GM21786 (cell line): Measurements from ENCODE around the gene TTC39C.
"Not testable (repeated sequence)": the region's sequence is repeated elsewhere in the genome, so short reads cannot be mapped to it uniquely, and the experiment has no call there.

ENCODE experiments used
- ATAC-seq: cut with Tn5 transposase; IDR thresholded peaks from one replicate; pipeline ENCODE4 v1.9.1; 2021; ENCODE audit not compliant: unreplicated experiment

TTC39C gene

DNA sequence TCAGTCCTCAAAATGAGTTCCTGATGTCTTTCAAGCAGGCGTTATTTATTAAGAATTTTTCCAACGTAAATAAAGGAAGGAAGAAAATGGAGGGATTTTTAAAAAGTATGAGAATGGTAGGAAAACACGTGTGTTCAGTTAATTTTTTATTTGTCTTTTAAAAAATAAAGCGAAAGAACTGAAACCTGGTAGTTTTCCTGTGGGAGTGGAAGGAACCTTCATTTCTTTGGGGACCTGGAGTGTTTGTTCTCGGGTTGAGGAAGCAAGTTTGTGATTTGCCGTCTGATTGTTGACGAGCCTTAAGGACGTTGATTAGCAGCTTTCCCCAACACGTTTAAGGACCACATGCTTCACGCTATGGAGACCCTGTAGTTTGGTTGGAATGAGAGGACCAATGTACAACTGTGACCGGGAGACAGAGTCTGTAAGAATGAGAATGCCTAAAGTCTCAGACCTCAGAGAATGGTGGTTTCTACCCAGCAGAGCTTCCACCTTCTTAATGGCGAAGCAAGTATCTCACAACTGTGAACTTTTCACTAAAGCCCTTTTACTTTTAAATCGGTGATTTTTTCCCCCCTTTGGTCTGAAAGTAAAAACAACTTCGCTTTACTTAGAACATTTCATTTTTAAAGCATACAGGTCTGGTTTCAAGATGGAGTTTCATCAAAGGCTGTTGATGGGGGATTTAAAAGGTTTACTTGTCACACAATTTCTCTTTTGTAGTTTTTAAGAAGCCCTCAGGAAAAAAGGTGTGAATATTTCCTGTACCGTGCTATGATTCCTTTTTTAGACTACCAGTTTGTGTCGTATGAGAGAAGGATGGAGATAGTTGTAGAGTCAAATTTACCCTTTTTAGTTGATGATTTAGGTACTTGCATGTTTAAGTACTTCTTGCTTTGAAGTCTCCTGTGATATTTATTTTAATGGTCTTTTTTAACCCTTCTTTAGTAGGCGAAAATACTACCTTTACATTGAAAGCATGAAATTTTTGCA is 1.4 kb downstream of the TTC39C start:
- no peak for ATAC-seq

- ATAC-seq = no peak
Measured at GRCh38 chr18:24016643-24017042, 2.1 kb downstream of the TTC39C start.

GRCh38 chr18:24018299-24018886 is 3.8 kb downstream of the TTC39C start:
- ATAC-seq = no peak

DNA sequence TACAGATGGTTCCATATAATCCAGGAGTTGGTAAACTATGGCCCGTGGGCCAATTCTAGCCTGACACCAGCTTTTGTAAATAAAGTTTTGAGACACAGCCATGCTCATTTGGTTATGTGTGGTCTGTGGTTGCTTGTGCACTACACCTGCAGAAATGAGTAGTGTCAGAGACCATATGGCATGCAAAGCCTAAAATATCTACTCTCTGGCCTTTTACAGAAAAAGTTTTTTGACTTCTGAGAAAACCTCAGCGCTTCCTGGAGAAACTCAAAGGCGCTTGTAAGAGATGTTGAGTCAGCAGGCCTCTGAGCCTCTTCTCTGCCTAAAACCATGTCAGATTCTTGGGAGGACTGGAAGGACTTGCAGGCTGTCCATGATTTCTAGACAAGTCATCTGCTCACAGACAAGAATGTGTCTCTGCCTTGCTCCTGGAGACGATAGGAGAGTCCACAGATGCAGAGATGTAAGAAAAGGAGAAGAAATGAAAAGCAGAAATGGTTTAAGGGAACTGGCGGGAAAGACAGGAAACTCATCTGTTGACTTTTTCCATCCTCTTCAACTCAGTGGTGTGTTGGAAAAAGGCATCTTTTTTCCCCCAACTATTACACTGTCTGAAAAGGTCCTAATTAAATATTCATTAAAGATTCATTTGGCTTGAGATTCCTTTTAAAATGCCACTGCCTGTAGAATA is 5.2 kb downstream of the TTC39C start:
- peak; percentile 85 for ATAC-seq

- no peak for ATAC-seq
Measured at GRCh38 chr18:24021505-24021904, 7.0 kb downstream of the TTC39C start.

- no peak for ATAC-seq
Measured at GRCh38 chr18:24022161-24022560, 7.6 kb downstream of the TTC39C start.

DNA sequence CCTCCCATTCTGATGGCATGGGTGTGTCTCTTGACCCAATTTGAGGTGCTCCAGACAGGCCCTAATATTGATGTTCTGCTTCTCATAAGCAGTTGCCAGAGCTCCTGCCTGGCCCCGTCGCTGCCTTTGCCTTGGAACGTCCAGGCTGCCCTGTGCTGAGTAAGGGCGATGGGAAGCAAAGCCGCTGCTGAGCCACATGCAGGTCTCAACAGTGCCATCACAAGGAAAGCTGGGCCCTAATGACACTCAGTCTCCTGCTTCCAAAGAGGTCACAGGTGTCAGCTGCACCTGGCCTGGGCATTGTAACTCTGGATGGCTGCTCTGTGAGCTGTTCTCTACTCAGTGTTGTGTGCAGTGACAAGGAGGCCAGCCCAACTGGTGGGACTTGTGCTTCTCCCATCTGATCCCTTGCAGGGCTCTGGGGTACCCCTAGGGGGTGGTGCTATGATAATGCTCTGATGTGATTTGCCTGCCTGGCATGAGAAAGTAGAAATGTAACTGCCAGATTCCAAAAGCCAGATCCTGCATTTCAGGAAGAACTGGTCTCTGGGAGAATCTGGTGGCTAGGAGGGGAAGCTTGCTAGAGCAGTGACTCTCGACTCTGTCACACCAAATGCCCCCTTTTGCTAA is 8.7 kb downstream of the TTC39C start:
- no peak for ATAC-seq

DNA sequence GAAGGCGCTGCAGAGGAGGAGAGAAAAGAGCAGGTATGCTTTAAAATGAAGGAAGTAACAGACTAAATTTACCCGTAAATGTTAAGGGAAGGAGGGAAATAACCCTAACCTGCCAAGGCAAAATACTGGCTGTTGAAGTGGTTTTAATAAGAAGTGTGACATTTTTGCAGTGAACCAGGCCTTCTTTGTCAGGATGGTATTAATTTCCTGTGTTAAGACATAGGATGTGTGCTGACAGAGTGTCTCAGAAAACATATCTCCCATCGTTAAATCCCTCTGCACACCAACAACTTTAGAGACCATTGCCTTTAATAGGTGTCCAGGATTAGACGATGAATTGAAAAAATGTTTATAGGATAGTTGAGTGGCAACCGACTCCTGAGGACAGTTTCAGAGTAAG is 9.9 kb downstream of the TTC39C start:
- ATAC-seq = no peak

DNA sequence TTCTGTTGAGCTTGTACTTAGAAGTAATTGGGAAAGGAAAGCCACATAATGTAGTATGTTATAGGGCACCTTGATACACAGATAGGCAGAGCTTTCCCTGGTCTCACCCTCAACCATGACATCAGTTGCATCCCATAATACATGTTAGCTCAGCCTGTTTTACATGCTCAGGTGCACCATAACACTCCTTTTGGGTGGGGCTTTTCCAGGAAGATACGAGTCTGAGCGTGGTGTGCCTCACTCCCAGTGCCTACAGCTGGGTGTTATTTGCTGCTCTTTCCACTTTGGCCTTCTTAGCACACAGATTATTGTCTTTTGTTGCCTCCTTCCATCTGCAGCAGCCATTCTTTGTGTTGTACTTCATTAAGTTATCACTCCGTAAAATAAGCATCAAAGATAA is 11.9 kb downstream of the TTC39C start:
- ATAC-seq = no peak

DNA sequence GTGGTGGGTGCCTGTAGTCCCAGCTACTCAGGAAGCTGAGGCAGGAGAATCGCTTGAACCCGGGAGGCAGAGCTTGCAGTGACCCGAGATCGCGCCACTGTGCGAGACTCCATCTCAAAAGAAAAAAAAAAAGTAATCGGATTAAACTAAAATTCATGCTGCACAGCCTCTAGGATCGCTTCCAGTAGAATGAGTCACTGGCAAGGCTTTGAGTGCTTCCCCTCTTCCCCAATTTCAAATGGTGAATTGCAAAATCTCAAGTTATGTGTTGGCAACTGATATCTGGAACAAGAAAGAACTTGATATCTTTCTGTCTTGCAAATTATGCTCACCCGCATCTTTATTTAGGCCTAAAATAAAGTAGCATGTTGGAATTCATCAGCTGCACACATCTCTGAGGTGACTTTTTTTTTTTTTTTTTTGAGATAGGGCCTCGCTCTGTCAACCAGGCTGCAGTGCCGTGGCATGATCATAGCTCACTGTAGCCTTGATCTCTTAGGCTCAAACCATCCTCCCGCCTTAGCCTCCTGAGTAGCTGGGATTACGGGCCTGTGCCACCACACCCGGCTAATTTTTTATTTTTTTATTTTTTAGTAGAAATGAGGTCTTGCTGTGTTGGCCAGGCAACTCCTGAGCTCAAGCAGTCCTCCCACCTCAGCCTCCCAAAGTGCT is 12.7 kb downstream of the TTC39C start:
- no peak for ATAC-seq

GRCh38 chr18:24028946-24029345 is 14.4 kb downstream of the TTC39C start:
- ATAC-seq = not testable (repeated sequence)

- ATAC-seq = no peak
Measured at GRCh38 chr18:24031318-24031717, 16.8 kb downstream of the TTC39C start.

DNA sequence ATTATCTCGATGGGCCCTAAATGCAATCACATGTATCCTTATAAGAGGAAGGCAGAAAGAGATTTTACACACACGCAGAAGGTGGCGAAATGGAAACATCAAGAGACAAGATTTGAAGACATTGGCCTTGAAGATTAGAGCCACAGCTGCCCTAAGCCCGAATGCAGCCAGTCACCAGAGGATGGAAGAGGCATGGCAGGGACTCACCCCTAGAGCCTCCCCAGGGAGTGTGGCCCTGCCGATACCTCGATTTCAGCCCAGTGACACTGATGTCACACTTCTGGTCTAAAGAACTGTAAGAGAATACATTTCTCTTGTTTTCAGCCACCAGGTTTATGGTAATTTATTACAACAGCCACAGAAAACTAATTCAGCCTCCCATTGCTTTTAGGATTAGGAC is 17.4 kb downstream of the TTC39C start:
- peak; percentile 95 for ATAC-seq

DNA sequence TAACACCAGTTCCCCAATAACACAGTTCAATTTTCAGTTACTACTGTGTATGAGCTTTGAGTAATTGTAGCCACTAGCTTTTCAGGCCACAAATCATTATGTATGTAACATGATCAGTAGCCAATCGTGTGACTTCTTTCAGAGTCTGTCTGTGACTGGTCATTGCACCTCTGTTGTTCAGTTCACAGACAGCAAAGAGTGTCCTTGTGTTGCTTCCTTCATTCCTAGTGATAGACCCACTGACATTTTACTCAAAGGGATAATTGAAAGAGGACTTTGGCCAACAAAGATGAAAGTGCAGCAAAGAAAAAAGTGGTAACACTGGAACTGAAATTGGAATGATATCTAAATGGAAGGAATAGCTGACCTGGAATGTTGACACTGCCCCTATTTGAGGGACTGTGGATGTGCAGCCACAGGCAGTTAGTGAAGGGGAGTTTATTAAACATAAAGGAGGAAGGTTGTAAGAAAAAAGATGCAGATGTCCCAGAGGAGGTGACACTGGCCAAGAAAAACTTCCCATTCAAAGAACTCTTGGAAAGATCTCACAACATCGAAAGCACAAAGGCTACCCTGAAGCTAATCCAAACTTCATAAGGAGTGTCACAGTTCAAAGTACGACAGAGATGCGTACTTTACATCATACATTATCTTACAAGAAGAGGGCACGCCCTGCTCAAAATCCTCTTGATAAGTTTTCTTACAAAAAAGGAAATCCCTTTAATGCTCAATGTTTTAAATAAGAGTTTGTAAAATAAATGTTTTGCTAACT is 19.3 kb downstream of the TTC39C start:
- no peak for ATAC-seq

- no peak for ATAC-seq
Measured at GRCh38 chr18:24035316-24035715, 20.8 kb downstream of the TTC39C start.

DNA sequence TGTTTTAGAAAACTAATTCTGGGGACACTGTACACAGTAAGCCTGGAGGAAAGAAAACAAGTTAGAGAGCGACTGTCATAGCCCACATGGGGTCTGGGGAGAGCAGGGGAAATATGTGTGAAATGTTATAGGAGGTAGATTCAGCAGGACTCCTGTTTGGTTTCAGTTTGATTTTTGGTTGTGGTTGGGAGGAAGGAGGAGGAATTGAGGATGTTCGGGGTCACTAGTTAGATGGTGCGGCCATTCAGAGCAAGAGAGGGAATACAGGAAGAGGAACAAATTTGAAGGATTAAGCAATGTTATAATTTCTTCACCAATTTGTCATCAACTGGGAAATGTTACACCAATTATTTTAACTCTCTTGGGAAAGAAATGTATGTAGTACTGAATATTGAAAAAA is 25.1 kb downstream of the TTC39C start:
- ATAC-seq = no peak

DNA sequence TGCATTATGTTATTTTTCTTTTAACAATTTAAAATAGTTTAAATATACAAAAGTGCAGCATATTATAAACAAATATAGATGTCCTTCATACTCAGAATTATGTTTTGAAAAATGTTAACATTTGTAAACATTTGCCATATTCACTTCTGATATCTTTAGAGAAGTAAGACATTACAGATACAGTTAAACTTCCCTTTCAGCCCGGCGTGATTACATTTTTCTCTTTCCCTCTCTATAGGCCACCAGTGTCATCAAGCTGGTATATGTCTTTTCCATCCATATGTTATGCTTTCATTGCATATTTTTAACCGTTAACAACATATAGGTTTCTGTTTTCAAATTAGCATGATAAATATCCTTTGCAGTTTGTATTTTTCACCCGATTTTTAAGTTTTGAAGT is 27.1 kb downstream of the TTC39C start:
- ATAC-seq = no peak

GRCh38 chr18:24043403-24043802 is 28.8 kb downstream of the TTC39C start:
- no peak for ATAC-seq

- no peak for ATAC-seq
Measured at GRCh38 chr18:24048261-24048660, 33.7 kb downstream of the TTC39C start.

GRCh38 chr18:24049142-24049541 is 34.6 kb downstream of the TTC39C start:
- no peak for ATAC-seq
